ENCODE measurements around the gene FAM171A2.

FAM171A2 gene

GRCh38 chr17:44308320-44308818 is 55.3 kb downstream of the FAM171A2 start, which contains the start of gene RUNDC3A:
TSS of gene RUNDC3A (plus strand) at chr17:44308601. CDS start at chr17:44308833, 232 bp downstream.
- peak; percentile 68 to 69 for DNase-seq (ENCODE audit: low read depth in 2 of 2, low spot score in 1 of 2)

GRCh38 chr17:44307387-44308186 is 56.1 kb downstream of the FAM171A2 start:
- DNase-seq (ENCODE audit: low read depth in 2 of 2, low spot score in 1 of 2) = no peak

GRCh38 chr17:44304651-44305050 is 59.0 kb downstream of the FAM171A2 start:
- no peak for DNase-seq (ENCODE audit: low read depth in 2 of 2, low spot score in 1 of 2)
